GM21717 (cell line): ENCODE data around the gene ZDHHC19.

Source experiments
- ATAC-seq: cut with Tn5 transposase; IDR thresholded peaks from one replicate; pipeline ENCODE4 v1.9.1; 2021; ENCODE audit warnings: mild to moderate bottlenecking, moderate library complexity; ENCODE audit not compliant: unreplicated experiment

Gene ZDHHC19

GRCh38 chr3:196150481-196150880 lies 60.7 kb downstream of the ZDHHC19 start:
- ATAC-seq, result no peak

GRCh38 chr3:196149831-196150301 lies 61.3 kb downstream of the ZDHHC19 start:
- no peak for ATAC-seq

GRCh38 chr3:196149375-196149774 lies 61.8 kb downstream of the ZDHHC19 start:
- no peak for ATAC-seq
